K562 (cell line): ENCODE results near the gene TAF1B. TPM values are rescaled to one million over a fixed set of nuclear protein-coding genes. Genes with fewer than 3 reads are reported as not detected.
A peak's percentile ranks its signal among the peaks of the same experiment; 100 is the strongest.

Experiments
- CBX2 ChIP-seq: fragments of 200-600 bp; sonication (generic); IDR thresholded peaks from one replicate; pipeline ENCODE4 v1.6.1; 2012; ENCODE audit warnings: mild to moderate bottlenecking, low read length, inconsistent platforms; ENCODE audit not compliant: insufficient read depth, poor library complexity, severe bottlenecking
- E4F1 ChIP-seq: fragments of 250-450 bp; sonication (Bioruptor Pico); IDR thresholded peaks from 2 replicates; pipeline ENCODE4 v1.5.0; 2021; ENCODE audit warnings: mild to moderate bottlenecking, borderline replicate concordance
- FOS ChIP-seq: IDR thresholded peaks from 3 replicates; pipeline ENCODE4 v1.6.1; 2011; ENCODE audit not compliant: insufficient read length; ENCODE audit errors: extremely low read depth
- GTF2A2 ChIP-seq: IDR thresholded peaks from 2 replicates; pipeline ENCODE4 v1.6.1; 2016; ENCODE audit warnings: mild to moderate bottlenecking, missing genetic modification characterization, missing compliant biosample characterization
- HBP1 ChIP-seq: fragments of 450-650 bp; formaldehyde crosslinking; IDR thresholded peaks from 2 replicates; pipeline ENCODE4 v1.4.0; 2022; ENCODE audit warnings: missing genetic modification characterization
- HDAC6 ChIP-seq: IDR thresholded peaks from 2 replicates; pipeline ENCODE4 v1.6.1; 2012; ENCODE audit warnings: low read depth, mild to moderate bottlenecking, control low read depth, inconsistent platforms, low read length, moderate library complexity
- MCM5 ChIP-seq: fragments of 450-650 bp; IDR thresholded peaks from 2 replicates; pipeline ENCODE4 v1.6.1; 2016; ENCODE audit warnings: low read depth
- MECOM ChIP-seq: fragments of 250-450 bp; sonication (Bioruptor Pico); IDR thresholded peaks from 2 replicates; pipeline ENCODE4 v1.8.0; 2022; ENCODE audit warnings: inconsistent platforms
- MIER1 ChIP-seq: fragments of 450-650 bp; IDR thresholded peaks from 2 replicates; pipeline ENCODE4 v1.6.1; 2016; ENCODE audit warnings: antibody characterized with exemption, mild to moderate bottlenecking, low read depth
- MYNN ChIP-seq, 2 experiments: sonication (generic); formaldehyde crosslinking in 1 of 2; IDR thresholded peaks; 2 replicates each; pipeline versions ENCODE4 v1.5.0 to v1.6.1; 2016 to 2020; ENCODE audit warnings: antibody characterized with exemption in 1 of 2, missing genetic modification reagents in 1 of 2
- NFE2 ChIP-seq: IDR thresholded peaks from 2 replicates; pipeline ENCODE4 v1.6.1; 2014; ENCODE audit warnings: antibody characterized with exemption, low read depth
- NONO ChIP-seq, 2 experiments: fragments of 200-400 bp in 1 of 2; fragments of 450-650 bp in 1 of 2; formaldehyde crosslinking in 1 of 2; IDR thresholded peaks; 2 replicates each; pipeline ENCODE4 v1.6.1; 2017; ENCODE audit warnings: low read depth in 2 of 2, mild to moderate bottlenecking in 2 of 2, moderate library complexity in 2 of 2, low read length in 1 of 2
- PHB2 ChIP-seq: fragments of 450-650 bp; IDR thresholded peaks from 2 replicates; pipeline ENCODE4 v1.6.1; 2017; ENCODE audit warnings: low read depth
- POLR2B ChIP-seq: fragments of 450-650 bp; IDR thresholded peaks from 2 replicates; pipeline ENCODE4 v1.6.1; 2018; ENCODE audit warnings: low read depth; ENCODE audit not compliant: partially characterized antibody
- PTRF ChIP-seq: fragments of 450-650 bp; IDR thresholded peaks from 2 replicates; pipeline ENCODE4 v1.6.1; 2016; ENCODE audit warnings: mild to moderate bottlenecking, missing genetic modification characterization, missing compliant biosample characterization
- RBM15 ChIP-seq: fragments of 200-400 bp; formaldehyde crosslinking; IDR thresholded peaks from 2 replicates; pipeline ENCODE4 v1.6.1; 2018; ENCODE audit warnings: mild to moderate bottlenecking, low read length, moderate library complexity; ENCODE audit not compliant: insufficient read depth
- SMAD4 ChIP-seq: fragments of 250-450 bp; sonication (Bioruptor Pico); conservative IDR thresholded peaks from 2 replicates; pipeline ENCODE4 v1.8.0; 2021; ENCODE audit warnings: inconsistent platforms, mild to moderate bottlenecking, moderate library complexity
- SP1 ChIP-seq: sonication (generic); formaldehyde crosslinking; IDR thresholded peaks from 2 replicates; pipeline ENCODE4 v1.8.1; 2022; ENCODE audit warnings: mild to moderate bottlenecking, missing genetic modification reagents
- SREBF2 ChIP-seq: sonication (generic); formaldehyde crosslinking; IDR thresholded peaks from 2 replicates; pipeline ENCODE4 v1.4.0; 2020; ENCODE audit warnings: mild to moderate bottlenecking, missing genetic modification reagents
- TCF7 ChIP-seq: sonication (generic); IDR thresholded peaks from 2 replicates; pipeline ENCODE4 v1.6.1; 2016; ENCODE audit warnings: antibody characterized with exemption, borderline replicate concordance
- ZNF124 ChIP-seq: sonication (generic); formaldehyde crosslinking; IDR thresholded peaks from 2 replicates; pipeline ENCODE4 v1.8.1; 2022; ENCODE audit warnings: missing genetic modification reagents
- polyA plus RNA-seq, 8 experiments: library from polyadenylated mRNA; depleted of rRNA in 4 of 8; stranded (reverse) in 5 of 8; unstranded in 3 of 8; fragments of >200 nt; fragmentation: Nextera tagmentation in 2 of 8; fragmentation: Illumina TruSeq in 1 of 8; extraction: Ambion mirVana in 2 of 8; extraction: Trizol in 1 of 8; gene quantifications; 2 replicates each; pipeline versions ENCODE4 v1.2.1 to v1.2.3, GENCODE V29; 2011 to 2014; ENCODE audit warnings: inconsistent platforms in 1 of 8, missing spikeins in 1 of 8
- total RNA-seq, 7 experiments: library from RNA; depleted of rRNA in 6 of 7; stranded (reverse); fragments of >200 nt in 6 of 7; fragmentation: Illumina TruSeq in 2 of 7; extraction: Trizol in 2 of 7; gene quantifications; 2 replicates each; pipeline versions ENCODE4 v1.2.1 to v1.2.3, GENCODE V29; 2011 to 2021; ENCODE audit warnings: low replicate concordance in 1 of 7

TAF1B gene
- total and polyA plus RNA-seq, 9 of the 15 experiments (the other 6 are each of a cell fraction or from before 2014, with no cell fraction given) = 8.8 to 25.1 (median 17.3) TPM

- no peak for TF ChIP-seq MYNN (IDR thresholded peaks at IDR 0.05)
- no peak for TF ChIP-seq MYNN (CRISPR knock-in tag; IDR thresholded peaks at IDR 0.05)
- TF ChIP-seq FOS = no peak
- TF ChIP-seq MCM5 = no peak
- no peak for TF ChIP-seq ZNF124
- TF ChIP-seq HDAC6 = no peak
- no peak for TF ChIP-seq RBM15
- no peak for TF ChIP-seq GTF2A2
- TF ChIP-seq SMAD4 (CRISPR knock-in tag) = peak; percentile 84
- TF ChIP-seq MECOM (CRISPR knock-in tag) = no peak
- TF ChIP-seq SREBF2 (CRISPR knock-in tag) = no peak
- TF ChIP-seq CBX2 = no peak
- no peak for TF ChIP-seq PHB2
- peak; percentile 87 for TF ChIP-seq TCF7
- no peak for TF ChIP-seq NONO (IDR thresholded peaks at IDR 0.05; ENCODE audit: low read depth in 2 of 2, low read length in 1 of 2)
- TF ChIP-seq NFE2 = peak; percentile 11; the same call in 1 of the 2 replicates
- TF ChIP-seq POLR2B = peak; percentile 73
- no peak for TF ChIP-seq MIER1
- TF ChIP-seq PTRF (tag) = no peak
- peak; percentile 86 for TF ChIP-seq SP1 (CRISPR knock-in tag)
- TF ChIP-seq E4F1 (CRISPR knock-in tag) = no peak
- TF ChIP-seq HBP1 (CRISPR knock-in tag) = no peak
Observed at GRCh38 chr2:9843229-9844035, at the start of gene TAF1B (continued).
